Gastrocnemius medialis (tissue), 4 donors: ENCODE data around the gene NGB. TPM values are rescaled to one million over a fixed set of nuclear protein-coding genes. Genes with fewer than 3 reads are reported as not detected.

Source experiments
- ATAC-seq, 2 donors: fragments of 150-250 bp; one replicate each; pipeline ENCODE4 v1.9.1; 2016
- DNase-seq, 2 donors: peaks; one replicate each; pipeline ENCODE4 v3.0.0-alpha.2; 2019
- H3K27ac ChIP-seq, 4 donors: fragments of 200-600 bp; sonication (generic); 1 replicate in 1 of 4; 2 replicates in 3 of 4; pipeline ENCODE4 v1.5.1; 2016 to 2018; ENCODE audit warnings: mild to moderate bottlenecking in 2 of 4, moderate library complexity in 1 of 4
- H3K27me3 ChIP-seq, 3 donors: fragments of 200-600 bp; sonication (generic) in 2 of 3; 1 replicate in 1 of 3; 2 replicates in 2 of 3; pipeline versions ENCODE4 v1.5.1 to v1.6.0; 2016 to 2019; ENCODE audit warnings: mild to moderate bottlenecking in 1 of 3, moderate library complexity in 1 of 3
- H3K36me3 ChIP-seq, 2 donors: fragments of 200-600 bp; sonication (generic) in 1 of 2; one replicate each; pipeline ENCODE4 v1.5.1; 2017 to 2018
- H3K4me1 ChIP-seq, 2 donors: fragments of 200-600 bp; sonication (generic) in 1 of 2; one replicate each; pipeline ENCODE4 v1.5.1; 2016 to 2017; ENCODE audit warnings: mild to moderate bottlenecking in 2 of 2
- H3K4me3 ChIP-seq, 4 donors: fragments of 200-600 bp; sonication (generic) in 3 of 4; 1 replicate in 1 of 4; 2 replicates in 3 of 4; pipeline ENCODE4 v1.5.1; 2016 to 2019; ENCODE audit warnings: mild to moderate bottlenecking in 2 of 4
- H3K9me3 ChIP-seq, 3 donors: fragments of 200-600 bp; sonication (generic) in 2 of 3; 1 replicate in 1 of 3; 2 replicates in 2 of 3; pipeline ENCODE4 v1.5.1; 2016 to 2019
- CTCF ChIP-seq, 5 experiments: fragments of 450-650 bp in 3 of 5; fragments of 200-600 bp in 2 of 5; sonication (generic) in 2 of 5; IDR thresholded peaks in 4 of 5; conservative IDR thresholded peaks in 1 of 5; 1 replicate in 4 of 5; 2 replicates in 1 of 5; pipeline ENCODE4 v1.5.1; 2016 to 2019; ENCODE audit warnings: antibody characterized with exemption in 5 of 5, mild to moderate bottlenecking in 3 of 5, moderate library complexity in 3 of 5
- POLR2A ChIP-seq, 2 donors: fragments of 450-650 bp; IDR thresholded peaks; one replicate each; pipeline ENCODE4 v1.6.1; 2017; ENCODE audit warnings: antibody characterized with exemption in 2 of 2, mild to moderate bottlenecking in 2 of 2, moderate library complexity in 2 of 2
- in situ Hi-C, 4 donors: fragments of 200-750 bp; cut with MboI; loops; one replicate each; pipeline versions ENCODE4 v1.15.0 to v1.8.0; 2017; ENCODE audit warnings: low sequenced_read_pairs in 4 of 4
- intact Hi-C: fragments of 100-400 bp; cut with DNase I; formaldehyde crosslinking; loops from one replicate; pipeline ENCODE4 v1.15.1; 2023; ENCODE audit warnings: low total_unique reads
- total RNA-seq, 4 donors: library from RNA; depleted of rRNA; stranded (reverse); fragments of >200 nt; gene quantifications; one replicate each; pipeline versions ENCODE4 v1.1.0 to v1.2.3, GENCODE V29; 2016

Gene NGB
- total RNA-seq, 4 donors from 2014 or later: not detected

GRCh38 chr14:77249286-77249685, 21.7 kb downstream of the NGB start:
- intact Hi-C loops: no loop called here
- DNase-seq (no peak), ATAC-seq (no peak)
- no peaks in the 10 kb centered on the region for H3K36me3 ChIP-seq
- no peak overlapping the region for H3K27ac ChIP-seq
- H3K4me3 ChIP-seq: no peak overlapping the region
- peaks cover 0 to 4% (median 0%) of the 10 kb centered on the region in 3 donors for H3K27me3 ChIP-seq
- in situ Hi-C loops: no loop called here
- TF ChIP-seq CTCF (IDR thresholded peaks at IDR 0.05 in 4 of 5, conservative IDR thresholded peaks at IDR 0.05 in 1 of 5) (no peak), POLR2A (IDR thresholded peaks at IDR 0.05) (no peak)
- no peaks in the 10 kb centered on the region for H3K4me1 ChIP-seq
- no peaks in the 10 kb centered on the region for H3K9me3 ChIP-seq

GRCh38 chr14:77248666-77249065, 22.3 kb downstream of the NGB start:
- no peak for ATAC-seq
- intact Hi-C loops: no loop called here
- H3K4me1 ChIP-seq: no peaks in the 10 kb centered on the region
- in situ Hi-C loops: no loop called here
- H3K4me3 ChIP-seq: no peak overlapping the region
- no peak for TF ChIP-seq POLR2A (IDR thresholded peaks at IDR 0.05)
- no peak for TF ChIP-seq CTCF (IDR thresholded peaks at IDR 0.05 in 4 of 5, conservative IDR thresholded peaks at IDR 0.05 in 1 of 5)
- H3K36me3 ChIP-seq: no peaks in the 10 kb centered on the region
- no peak overlapping the region for H3K27ac ChIP-seq
- no peaks in the 10 kb centered on the region for H3K9me3 ChIP-seq
- peaks cover 0 to 4% (median 0%) of the 10 kb centered on the region in 3 donors for H3K27me3 ChIP-seq
- no peak for DNase-seq

- ATAC-seq (no peak), DNase-seq (no peak)
- intact Hi-C loops (no loop called here), in situ Hi-C loops (no loop called here)
- H3K36me3 ChIP-seq: no peaks in the 10 kb centered on the region
- no peaks in the 10 kb centered on the region for H3K4me1 ChIP-seq
- no peaks in the 10 kb centered on the region for H3K27me3 ChIP-seq
- no peak overlapping the region for H3K27ac ChIP-seq
- TF ChIP-seq CTCF (IDR thresholded peaks at IDR 0.05 in 4 of 5, conservative IDR thresholded peaks at IDR 0.05 in 1 of 5): no peak
- TF ChIP-seq POLR2A (IDR thresholded peaks at IDR 0.05): no peak
- H3K9me3 ChIP-seq: no peaks in the 10 kb centered on the region
- H3K4me3 ChIP-seq: no peak overlapping the region
Observed at GRCh38 chr14:77246784-77247183, 24.2 kb downstream of the NGB start.

DNA sequence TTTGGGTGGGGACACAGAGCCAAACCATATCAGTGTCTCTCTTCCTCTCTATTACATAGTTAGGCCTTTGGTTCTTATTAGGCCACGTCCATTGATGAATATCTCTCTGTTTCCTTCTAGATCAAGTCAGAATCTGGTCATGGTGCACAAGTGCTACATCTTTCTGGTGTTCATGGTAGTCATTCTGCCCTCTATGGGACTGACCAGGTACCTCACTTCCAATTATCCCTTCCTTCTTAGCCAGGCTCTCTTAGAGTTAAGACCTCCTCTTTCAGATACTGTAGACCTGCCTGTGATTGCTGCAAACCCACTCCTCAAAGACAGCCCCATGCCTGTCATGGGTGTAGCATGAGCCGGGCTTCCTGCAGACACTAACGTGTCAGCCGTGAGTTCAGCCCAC, 25.2 kb downstream of the NGB start:
- no peaks in the 10 kb centered on the region for H3K27me3 ChIP-seq
- ATAC-seq (no peak), DNase-seq (no peak)
- no peak overlapping the region for H3K27ac ChIP-seq
- no peaks in the 10 kb centered on the region for H3K9me3 ChIP-seq
- in situ Hi-C loops (no loop called here), intact Hi-C loops (no loop called here)
- no peaks in the 10 kb centered on the region for H3K36me3 ChIP-seq
- no peak overlapping the region for H3K4me3 ChIP-seq
- TF ChIP-seq POLR2A (IDR thresholded peaks at IDR 0.05): no peak
- no peak for TF ChIP-seq CTCF (IDR thresholded peaks at IDR 0.05 in 4 of 5, conservative IDR thresholded peaks at IDR 0.05 in 1 of 5)
- no peaks in the 10 kb centered on the region for H3K4me1 ChIP-seq

- intact Hi-C loops: no loop called here
- TF ChIP-seq CTCF (IDR thresholded peaks at IDR 0.05 in 4 of 5, conservative IDR thresholded peaks at IDR 0.05 in 1 of 5) (no peak), POLR2A (IDR thresholded peaks at IDR 0.05) (no peak)
- DNase-seq: no peak
- Histone ChIP-seq H3K4me3 (no peak overlapping the region), H3K27ac (no peak overlapping the region), H3K4me1 (no peaks in the 10 kb centered on the region), H3K9me3 (no peaks in the 10 kb centered on the region), H3K36me3 (no peaks in the 10 kb centered on the region), H3K27me3 (no peaks in the 10 kb centered on the region)
- no peak for ATAC-seq
- in situ Hi-C loops: no loop called here
Observed at GRCh38 chr14:77243853-77244252, 27.2 kb downstream of the NGB start.
